ENCODE data around the gene TENM4.
A peak's percentile ranks its signal among the peaks of the same experiment; 100 is the strongest.

GRCh38 chr11:78943841-78944240 is 497.0 kb downstream of the TENM4 start:
- TF ChIP-seq EP300 (IDR thresholded peaks at IDR 0.05; ENCODE audit: borderline replicate concordance in 1 of 2, low read depth in 1 of 2, low read length in 1 of 2) (peak in 1 of 2 experiments; percentile 58; a peak in 2 of 4 replicates), TAF1 (IDR thresholded peaks at IDR 0.05; ENCODE audit: borderline replicate concordance, low read depth, low read length) (no peak), YY1 (IDR thresholded peaks at IDR 0.05; ENCODE audit: low read depth) (no peak), GABPA (IDR thresholded peaks at IDR 0.05; ENCODE audit: low read depth) (no peak), CTCF (IDR thresholded peaks at IDR 0.05) (no peak), POLR2AphosphoS5 (IDR thresholded peaks at IDR 0.05; ENCODE audit: low read depth, low read length) (no peak), NRF1 (IDR thresholded peaks at IDR 0.05; ENCODE audit: low read depth, low read length) (no peak)

All from SK-N-SH (cell line).